IPS-15b (cell line): ENCODE results near the gene TMEM176A.

Experiments used
- H3K27me3 ChIP-seq: one replicate; pipeline ENCODE4 v1.6.1; 2013; ENCODE audit warnings: low read length; ENCODE audit not compliant: control insufficient read depth, insufficient read depth
- H3K36me3 ChIP-seq: one replicate; pipeline ENCODE4 v1.6.1; 2013; ENCODE audit warnings: low read length; ENCODE audit not compliant: control insufficient read depth, insufficient read depth
- H3K4me1 ChIP-seq: one replicate; pipeline ENCODE4 v1.6.1; 2013; ENCODE audit warnings: mild to moderate bottlenecking, low read length; ENCODE audit not compliant: control insufficient read depth, insufficient read depth
- H3K4me3 ChIP-seq: one replicate; pipeline ENCODE4 v1.5.1; 2013; ENCODE audit warnings: low read depth, low read length
- H3K9ac ChIP-seq: one replicate; pipeline ENCODE4 v1.6.1; 2013; ENCODE audit warnings: low read depth, mild to moderate bottlenecking, low read length
- H3K9me3 ChIP-seq: one replicate; pipeline ENCODE4 v1.6.1; 2013; ENCODE audit warnings: mild to moderate bottlenecking, low read length; ENCODE audit not compliant: control insufficient read depth, insufficient read depth

TMEM176A gene

GRCh38 chr7:150845421-150845861, 44.9 kb downstream of the TMEM176A start:
- H3K9me3 ChIP-seq: no peaks in the 10 kb centered on the region

GRCh38 chr7:150846291-150847115, 45.9 kb downstream of the TMEM176A start:
- Histone ChIP-seq H3K9me3 (no peaks in the 10 kb centered on the region), H3K4me3 (no peak overlapping the region), H3K9ac (no peak overlapping the region), H3K27me3 (no peaks in the 10 kb centered on the region), H3K36me3 (no peaks in the 10 kb centered on the region), H3K4me1 (no peaks in the 10 kb centered on the region)

More at GRCh38 chr7:150845421-150845861, 44.9 kb downstream of the TMEM176A start:
- Histone ChIP-seq H3K9ac (no peak overlapping the region), H3K4me1 (no peaks in the 10 kb centered on the region), H3K4me3 (no peak overlapping the region), H3K27me3 (no peaks in the 10 kb centered on the region), H3K36me3 (no peaks in the 10 kb centered on the region)

- Histone ChIP-seq H3K9ac (no peak overlapping the region), H3K27me3 (no peaks in the 10 kb centered on the region), H3K4me1 (no peaks in the 10 kb centered on the region), H3K4me3 (no peak overlapping the region), H3K36me3 (no peaks in the 10 kb centered on the region), H3K9me3 (no peaks in the 10 kb centered on the region)
Observed at GRCh38 chr7:150847536-150847935, 47.0 kb downstream of the TMEM176A start.

- Histone ChIP-seq H3K9me3 (no peaks in the 10 kb centered on the region), H3K9ac (no peak overlapping the region), H3K4me3 (no peak overlapping the region), H3K27me3 (no peaks in the 10 kb centered on the region), H3K4me1 (no peaks in the 10 kb centered on the region), H3K36me3 (no peaks in the 10 kb centered on the region)
Observed at GRCh38 chr7:150848111-150848510, 47.5 kb downstream of the TMEM176A start.

- no peaks in the 10 kb centered on the region for H3K27me3 ChIP-seq
- no peaks in the 10 kb centered on the region for H3K4me1 ChIP-seq
Observed at GRCh38 chr7:150848561-150849115, 48.1 kb downstream of the TMEM176A start.

GRCh38 chr7:150849204-150849775, 48.7 kb downstream of the TMEM176A start:
- Histone ChIP-seq H3K4me3 (no peak overlapping the region), H3K36me3 (no peaks in the 10 kb centered on the region), H3K27me3 (no peaks in the 10 kb centered on the region), H3K9ac (no peak overlapping the region), H3K9me3 (no peaks in the 10 kb centered on the region), H3K4me1 (no peaks in the 10 kb centered on the region)

More at GRCh38 chr7:150848561-150849115, 48.1 kb downstream of the TMEM176A start:
- Histone ChIP-seq H3K36me3 (no peaks in the 10 kb centered on the region), H3K9ac (no peak overlapping the region), H3K9me3 (no peaks in the 10 kb centered on the region), H3K4me3 (no peak overlapping the region)

- Histone ChIP-seq H3K4me1 (no peaks in the 10 kb centered on the region), H3K9me3 (no peaks in the 10 kb centered on the region), H3K27me3 (no peaks in the 10 kb centered on the region), H3K4me3 (no peak overlapping the region), H3K36me3 (no peaks in the 10 kb centered on the region), H3K9ac (no peak overlapping the region)
Observed at GRCh38 chr7:150850273-150850672, 49.7 kb downstream of the TMEM176A start.

- Histone ChIP-seq H3K9me3 (no peaks in the 10 kb centered on the region), H3K27me3 (no peaks in the 10 kb centered on the region), H3K9ac (no peak overlapping the region)
Observed at GRCh38 chr7:150851492-150852370, 51.2 kb downstream of the TMEM176A start.

GRCh38 chr7:150852371-150852905, 51.9 kb downstream of the TMEM176A start, which contains the start of gene AOC1:
TSS of gene AOC1 (plus strand) at chr7:150852517. CDS start at chr7:150856471, 3,954 bp downstream.
- no peaks in the 10 kb centered on the region for H3K9me3 ChIP-seq
- no peak within 1 kb of the TSS for H3K4me3 ChIP-seq
- no peaks in the 10 kb centered on the region for H3K4me1 ChIP-seq
- H3K36me3 ChIP-seq: no peaks in the 10 kb centered on the region
- no peaks in the 10 kb centered on the region for H3K27me3 ChIP-seq
- no peak within 1 kb of the TSS for H3K9ac ChIP-seq

More at GRCh38 chr7:150851492-150852370, 51.2 kb downstream of the TMEM176A start:
- Histone ChIP-seq H3K36me3 (no peaks in the 10 kb centered on the region), H3K4me1 (no peaks in the 10 kb centered on the region), H3K4me3 (no peak overlapping the region)

- H3K9me3 ChIP-seq: no peaks in the 10 kb centered on the region
- H3K9ac ChIP-seq: no peak overlapping the region
- no peaks in the 10 kb centered on the region for H3K27me3 ChIP-seq
- no peaks in the 10 kb centered on the region for H3K36me3 ChIP-seq
- no peaks in the 10 kb centered on the region for H3K4me1 ChIP-seq
- H3K4me3 ChIP-seq: no peak overlapping the region
Observed at GRCh38 chr7:150854066-150855000, 53.8 kb downstream of the TMEM176A start.
